Psoas muscle (tissue), 8 donors: ENCODE results near the gene SH2D3C. TPM values are rescaled to one million over a fixed set of nuclear protein-coding genes. Genes with fewer than 3 reads are reported as not detected.
A peak's percentile ranks its signal among the peaks of the same experiment; 100 is the strongest.

Source experiments
- ATAC-seq, 4 donors: fragments of 200-7000 bp; cut with Tn5 transposase; one replicate each; pipeline ENCODE4 v1.9.1; 2020; ENCODE audit warnings: moderate library complexity in 3 of 4, mild to moderate bottlenecking in 2 of 4
- DNase-seq, 2 donors: peaks; one replicate each; pipeline ENCODE4 v3.0.0-alpha.2; 2020
- H3K27ac ChIP-seq: fragments of 200-600 bp; one replicate; pipeline ENCODE4 v1.8.0; 2022
- H3K27me3 ChIP-seq, 3 donors: fragments of 200-600 bp in 1 of 3; one replicate each; pipeline versions ENCODE4 v1.6.1 to v1.8.0; 2013 to 2022; ENCODE audit warnings: low read length in 2 of 3, mild to moderate bottlenecking in 2 of 3, moderate library complexity in 1 of 3; ENCODE audit not compliant: insufficient read depth in 3 of 3
- H3K36me3 ChIP-seq, 2 donors: fragments of 200-600 bp in 1 of 2; one replicate each; pipeline versions ENCODE4 v1.6.1 to v1.8.0; 2013 to 2022; ENCODE audit warnings: low read depth in 1 of 2, mild to moderate bottlenecking in 1 of 2, moderate library complexity in 1 of 2; ENCODE audit not compliant: insufficient read depth in 1 of 2
- H3K4me1 ChIP-seq: fragments of 200-600 bp; one replicate; pipeline ENCODE4 v1.8.0; 2022
- H3K4me3 ChIP-seq: fragments of 200-600 bp; one replicate; pipeline ENCODE4 v1.8.0; 2022; ENCODE audit warnings: mild to moderate bottlenecking
- H3K9me3 ChIP-seq: fragments of 200-600 bp; one replicate; pipeline ENCODE4 v1.8.0; 2022
- CTCF ChIP-seq: fragments of 200-600 bp; IDR thresholded peaks from one replicate; pipeline ENCODE4 v1.8.0; 2022; ENCODE audit warnings: antibody characterized with exemption
- WGBS, 3 donors: extraction: QIAGEN DNeasy Blood & Tissue Kit; methylation state at CpG; one replicate each; pipeline versions ENCODE4 v1.1.6 to v1.1.7; 2013; 5-methylcytosine and 5-hydroxymethylcytosine counted together
- intact Hi-C, 2 donors: fragments of 100-400 bp; cut with DNase I; formaldehyde crosslinking; loops; one replicate each; pipeline versions ENCODE4 v1.11.0 to v1.14.2; 2022
- long read RNA-seq, 2 donors: library from polyadenylated mRNA; unstranded; transcript quantifications; one replicate each; pipeline ENCODE4 v2.0.0, GENCODE V29; 2021
- polyA plus RNA-seq, 3 donors: library from polyadenylated mRNA; stranded (reverse); fragments of 200-250 nt; gene quantifications; one replicate each; pipeline ENCODE4 v1.2.3, GENCODE V29; 2013
- total RNA-seq, 4 donors: library from RNA; stranded (reverse); fragmentation: NEBNext Ultra II Directional in 2 of 4; extraction: Animal tissue kit (Norgen Biotek cat#: 25700) in 2 of 4; gene quantifications; one replicate each; pipeline versions ENCODE4 v1.2.1 to v1.2.4, GENCODE V29; 2021 to 2023
- donor health status: healthy with polysubstance abuse.
- donor health status: DM: no; HTN: no; CAD: no; lungs with moderate emphysema.
- donor health status: Bipolar disorder and iron deficiency.
- donor health status: healthy.
- donor health status: DM: yes; HTN: yes; CAD: no.
- donor health status: DM: no; HTN: no; CAD: no.
- donor health status: DM: no; HTN: no; CAD: no.
- donor health status: DM: yes; HTN: yes; CAD: no.

SH2D3C gene
- total RNA-seq, result 10 to 100 TPM in 2 of 4 donors, 1 to 10 TPM in 2; 8.3 to 12.0 (median 10.3) TPM
- 10 to 100 TPM in 1 of 3 donors, 1 to 10 TPM in 2; 5.3 to 10.0 (median 8.4) TPM for polyA plus RNA-seq
- long read RNA-seq, donor 1, transcript SH2D3C-203 (11 exons, 2,750 nt), result major isoform, 6 of 21 reads
- long read RNA-seq, donor 1, partial matches to known transcripts, result 12 of 21 reads
- long read RNA-seq, donor 1, other reads (novel, unspliced or antisense), result 1 of 21 reads
- long read RNA-seq, donor 2, transcript SH2D3C-203 (11 exons, 2,750 nt), result major isoform, 5 of 20 reads
- long read RNA-seq, donor 2, partial matches to known transcripts, result 9 of 20 reads
- long read RNA-seq, donor 2, other reads (novel, unspliced or antisense), result 3 of 20 reads

- intact Hi-C loops, result no loop called here
- Histone ChIP-seq H3K36me3 (no peaks in the 10 kb centered on the region), H3K27ac (peak within 1 kb of the TSS; percentile 23), H3K9me3 (no peaks in the 10 kb centered on the region), H3K4me3 (peak within 1 kb of the TSS; percentile 26), H3K4me1 (peaks cover 2% of the 10 kb centered on the region), H3K27me3 (no peaks in the 10 kb centered on the region)
- DNase-seq (peak in 1 of 2 donors; percentile 75), ATAC-seq (peak; percentile 12 to 40 (median 28))
- no peak for TF ChIP-seq CTCF
- WGBS, 3 donors, result 48 to 59% (median 49%) methylated on average over 12 to 13 of the region's 13 CpGs
Observed at GRCh38 chr9:127778280-127779135, at the start of gene SH2D3C. Gene SH2D3C, minus strand, starts transcription at chr9:127778666. Its CDS starts 39 bp downstream, at chr9:127778627.

GRCh38 chr9:127826253-127826913 is 47.9 kb upstream of the SH2D3C start:
- H3K9me3 ChIP-seq, result no peaks in the 10 kb centered on the region
- H3K4me1 ChIP-seq, result peaks cover 38% of the 10 kb centered on the region
- WGBS, 3 donors, result 38 to 54% (median 39%) methylated on average over 7 of the region's 7 CpGs
- no peaks in the 10 kb centered on the region for H3K27me3 ChIP-seq
- DNase-seq (no peak), ATAC-seq (peak in 1 of 4 donors; percentile 2)
- no peak overlapping the region for H3K4me3 ChIP-seq
- intact Hi-C loops, result loop anchor here in 1 of 2 donors (5.0 kb wide), 1 partner anchor 961 kb away; the partner anchor contains the start of gene TBC1D13
- no peak overlapping the region for H3K27ac ChIP-seq
- TF ChIP-seq CTCF, result no peak
- peaks cover 0 to 39% of the 10 kb centered on the region in 2 donors for H3K36me3 ChIP-seq

- 46 to 60% (median 48%) methylated on average over 25 to 42 of the region's 42 CpGs for WGBS, 3 donors
- Histone ChIP-seq H3K4me1 (peaks cover 38% of the 10 kb centered on the region), H3K36me3 (peaks cover 0 to 48% of the 10 kb centered on the region in 2 donors), H3K9me3 (no peaks in the 10 kb centered on the region), H3K4me3 (no peak overlapping the region), H3K27ac (no peak overlapping the region), H3K27me3 (no peaks in the 10 kb centered on the region)
- peak; percentile 39 for TF ChIP-seq CTCF
- peak; percentile 31 to 56 (median 40) for ATAC-seq
- intact Hi-C loops, result loop anchor here in 1 of 2 donors (5.0 kb wide), 1 partner anchor 962 kb away; the partner anchor contains the start of gene TBC1D13
- peak in 1 of 2 donors; percentile 83 for DNase-seq
Observed at GRCh38 chr9:127825319-127826051, 47.0 kb upstream of the SH2D3C start.

- Histone ChIP-seq H3K9me3 (no peaks in the 10 kb centered on the region), H3K27ac (peak overlapping the region; percentile 17), H3K4me1 (peaks cover 32% of the 10 kb centered on the region), H3K36me3 (peaks cover 0 to 71% of the 10 kb centered on the region in 2 donors), H3K27me3 (no peaks in the 10 kb centered on the region), H3K4me3 (no peak overlapping the region)
- intact Hi-C loops, result no loop called here
- ATAC-seq (no peak), DNase-seq (no peak)
- TF ChIP-seq CTCF, result no peak
- 31 to 73% (median 46%) methylated on average over 4 of the region's 4 CpGs for WGBS, 3 donors
Observed at GRCh38 chr9:127822108-127822507, 43.6 kb upstream of the SH2D3C start.
